Measurements from ENCODE around the gene PARK7.
A peak's percentile ranks its signal among the peaks of the same experiment; 100 is the strongest.

PARK7 gene

GRCh38 chr1:8016210-8016894 is 54.8 kb downstream of the PARK7 start:
- no peak for TF ChIP-seq CTCF (IDR thresholded peaks at IDR 0.05; ENCODE audit: low read depth, low read length)
- H3K4me3 ChIP-seq (ENCODE audit: low read depth, low read length): no peak overlapping the region

GRCh38 chr1:8016895-8017241 is 55.4 kb downstream of the PARK7 start:
- DNase-seq (ENCODE audit: low read depth, low spot score): no peak
- TF ChIP-seq CTCF (IDR thresholded peaks at IDR 0.05; ENCODE audit: low read depth, low read length): no peak
- in situ Hi-C loops (cut with HindIII; ENCODE audit: low sequenced_read_pairs): loop anchor here (25.0 kb wide), 1 partner anchor 295 kb away; the partner anchor contains the start of gene SLC45A1
- H3K4me3 ChIP-seq (ENCODE audit: low read depth, low read length): no peak overlapping the region

More at GRCh38 chr1:8016210-8016894, 54.8 kb downstream of the PARK7 start:
- DNase-seq (ENCODE audit: low read depth, low spot score): peak; percentile 46
- in situ Hi-C loops (cut with HindIII; ENCODE audit: low sequenced_read_pairs): loop anchor here (25.0 kb wide), 1 partner anchor 296 kb away; the partner anchor contains the start of gene SLC45A1

GRCh38 chr1:8017495-8018197 is 56.1 kb downstream of the PARK7 start:
- no peak overlapping the region for H3K4me3 ChIP-seq (ENCODE audit: low read depth, low read length)
- peak; percentile 45 for DNase-seq (ENCODE audit: low read depth, low spot score)
- no peak for TF ChIP-seq CTCF (IDR thresholded peaks at IDR 0.05; ENCODE audit: low read depth, low read length)
- in situ Hi-C loops (cut with HindIII; ENCODE audit: low sequenced_read_pairs): loop anchor here (25.0 kb wide), 1 partner anchor 295 kb away; the partner anchor contains the start of gene SLC45A1

- peak; percentile 42 for DNase-seq (ENCODE audit: low read depth, low spot score)
- TF ChIP-seq CTCF (IDR thresholded peaks at IDR 0.05; ENCODE audit: low read depth, low read length): no peak
- no peak overlapping the region for H3K4me3 ChIP-seq (ENCODE audit: low read depth, low read length)
- in situ Hi-C loops (cut with HindIII; ENCODE audit: low sequenced_read_pairs): loop anchor here (25.0 kb wide), 1 partner anchor 294 kb away; the partner anchor contains the start of gene SLC45A1
Observed at GRCh38 chr1:8018492-8019228, 57.1 kb downstream of the PARK7 start.

GRCh38 chr1:8019229-8019620 is 57.7 kb downstream of the PARK7 start:
- in situ Hi-C loops (cut with HindIII; ENCODE audit: low sequenced_read_pairs): loop anchor here (25.0 kb wide), 1 partner anchor 293 kb away; the partner anchor contains the start of gene SLC45A1
- DNase-seq (ENCODE audit: low read depth, low spot score): peak; percentile 33
- H3K4me3 ChIP-seq (ENCODE audit: low read depth, low read length): peak overlapping the region; percentile 10
- no peak for TF ChIP-seq CTCF (IDR thresholded peaks at IDR 0.05; ENCODE audit: low read depth, low read length)

GRCh38 chr1:8020032-8020431 is 58.5 kb downstream of the PARK7 start:
- in situ Hi-C loops (cut with HindIII; ENCODE audit: low sequenced_read_pairs): loop anchor here (25.0 kb wide), 1 partner anchor 292 kb away; the partner anchor contains the start of gene SLC45A1
- DNase-seq (ENCODE audit: low read depth, low spot score): peak; percentile 61
- H3K4me3 ChIP-seq (ENCODE audit: low read depth, low read length): no peak overlapping the region
- TF ChIP-seq CTCF (IDR thresholded peaks at IDR 0.05; ENCODE audit: low read depth, low read length): no peak
